Measurements from ENCODE around the gene HAUS7.

GRCh38 chrX:153517423-153517822 is 47.0 kb upstream of the HAUS7 start, which contains the start of gene ATP2B3:
- TF ChIP-seq CTCF (IDR thresholded peaks at IDR 0.05) (no peak), POLR2A (IDR thresholded peaks at IDR 0.05) (no peak)

All from transverse colon (tissue), 3 donors.